D721Med (cell line): ENCODE results near the gene FBXL3.

Source experiments
- DNase-seq: peaks from one replicate; pipeline ENCODE4 v3.0.0; 2011; ENCODE audit warnings: low spot score; ENCODE audit not compliant: insufficient read length
- FAIRE-seq: peaks from 2 replicates; lab custom pipeline; 2011; peaks lifted over from hg19 to GRCh38; lab: Jason Lieb, UNC
- CTCF ChIP-seq: IDR thresholded peaks from 2 replicates; pipeline ENCODE4 v1.5.1; 2012; ENCODE audit warnings: mild to moderate bottlenecking, control low read depth; ENCODE audit not compliant: insufficient read depth; ENCODE audit errors: missing control alignments

The FBXL3 gene

GRCh38 chr13:77028202-77028601, 1.2 kb upstream of the FBXL3 start:
- FAIRE-seq, result no peak
- TF ChIP-seq CTCF, result no peak
- DNase-seq, result no peak

DNA sequence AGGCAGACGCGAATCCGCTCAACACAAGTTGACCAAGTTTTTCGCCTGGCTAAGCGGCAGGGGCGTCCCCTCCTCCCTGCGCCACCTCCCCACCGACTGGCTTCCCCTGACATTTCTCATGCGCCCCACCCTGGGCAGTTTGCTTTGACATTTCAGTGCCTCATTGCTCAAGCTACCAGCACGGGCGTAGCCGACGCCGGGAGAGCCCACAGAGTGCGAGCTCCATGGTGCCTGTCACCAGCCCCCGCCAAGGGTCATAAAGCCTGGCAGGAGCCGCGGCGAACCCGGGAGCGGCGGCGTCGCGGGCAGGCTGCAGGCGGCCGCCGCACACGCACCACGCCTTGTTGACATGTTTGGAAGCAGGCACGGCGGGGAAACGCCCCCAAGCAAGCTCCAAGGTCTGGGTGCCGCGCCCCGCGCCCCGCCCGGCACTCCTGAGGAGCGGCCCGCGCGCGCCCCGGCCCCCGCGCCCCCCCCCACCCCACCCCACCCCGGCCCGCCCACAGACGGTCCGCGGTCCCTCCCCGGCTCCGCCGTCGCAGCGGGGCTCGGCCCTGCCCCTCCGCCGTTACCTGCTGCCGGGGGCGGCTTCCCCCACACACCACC, 601 bp downstream of the FBXL3 start:
- no peak for DNase-seq
- FAIRE-seq, result no peak
- TF ChIP-seq CTCF, result no peak

DNA sequence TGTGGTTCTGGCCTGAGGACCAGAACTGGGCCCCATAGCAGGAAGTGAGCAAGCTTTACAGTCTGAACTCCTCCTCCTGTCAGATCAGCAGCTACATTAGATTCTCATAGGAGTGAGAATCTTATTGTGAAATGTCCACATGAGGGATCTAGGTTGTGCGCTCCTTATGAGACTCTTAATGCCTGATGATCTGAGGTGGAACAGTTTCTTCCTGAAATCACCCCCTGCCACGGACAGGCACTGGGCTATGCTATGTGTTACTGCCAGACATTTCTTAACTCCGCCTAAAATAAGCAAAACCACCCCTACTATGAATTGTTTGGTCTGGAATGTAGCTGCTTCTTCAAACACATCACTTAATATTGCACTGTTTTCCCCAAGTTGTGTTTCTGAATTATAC, 4.6 kb downstream of the FBXL3 start:
- FAIRE-seq (no peak), DNase-seq (no peak)
- TF ChIP-seq CTCF, result no peak

- DNase-seq, result no peak
- FAIRE-seq, result no peak
- no peak for TF ChIP-seq CTCF
Observed at GRCh38 chr13:77019756-77020155, 7.2 kb downstream of the FBXL3 start.

- no peak for FAIRE-seq
- TF ChIP-seq CTCF, result peak; percentile 7
- no peak for DNase-seq
Observed at GRCh38 chr13:77016888-77017623, 9.9 kb downstream of the FBXL3 start.

DNA sequence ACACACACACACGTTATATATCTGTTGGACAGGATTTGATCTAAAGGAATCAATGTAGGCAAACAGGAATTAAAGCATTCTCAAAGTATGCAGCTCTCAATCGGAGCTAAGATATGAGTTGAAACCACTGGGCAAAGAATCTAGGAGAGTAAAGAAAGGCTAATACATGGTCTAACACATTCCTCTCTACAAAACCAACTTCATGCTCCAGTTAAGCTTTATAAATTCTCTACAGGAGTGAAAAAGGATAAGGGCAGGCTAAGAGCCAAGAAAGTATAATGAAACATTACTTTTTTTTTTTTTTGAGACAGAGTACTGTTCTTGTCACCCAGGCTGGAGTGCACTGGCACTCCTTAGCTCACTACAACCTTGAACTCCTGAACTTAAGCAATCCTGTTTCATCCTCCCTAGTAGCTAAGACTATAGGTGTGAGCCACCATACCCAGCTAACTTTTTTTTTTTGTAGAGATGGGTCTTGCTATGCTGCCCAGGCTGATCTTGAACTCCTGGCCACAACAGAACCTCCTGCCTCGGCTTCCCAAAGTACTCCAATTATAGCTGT, 10.6 kb downstream of the FBXL3 start:
- DNase-seq (no peak), FAIRE-seq (peak; percentile 16)
- no peak for TF ChIP-seq CTCF
